ENCODE measurements around the gene RNASE7.

GRCh38 chr14:21074398-21075272, 32.5 kb downstream of the RNASE7 start:
- TF ChIP-seq CTCF (IDR thresholded peaks at IDR 0.05; ENCODE audit: low read depth, low read length) (no peak), EZH2phosphoT487 (IDR thresholded peaks at IDR 0.05; ENCODE audit: low read depth) (no peak)

Data from OCI-LY3 (cell line).